Tibial nerve (tissue), 4 donors: Measurements from ENCODE around the gene ST6GALNAC4. TPM values are rescaled to one million over a fixed set of nuclear protein-coding genes. Genes with fewer than 3 reads are reported as not detected.

Experiments
- DNase-seq, 2 donors: peaks; one replicate each; pipeline ENCODE4 v3.0.0-alpha.2; 2019; ENCODE audit warnings: low spot score in 2 of 2
- H3K27ac ChIP-seq, 4 donors: fragments of 200-600 bp; sonication (generic) in 3 of 4; one replicate each; pipeline ENCODE4 v1.5.1; 2017 to 2019; ENCODE audit warnings: mild to moderate bottlenecking in 1 of 4
- H3K27me3 ChIP-seq, 2 donors: fragments of 200-600 bp; sonication (generic) in 1 of 2; one replicate each; pipeline versions ENCODE4 v1.5.1 to v1.6.0; 2017 to 2019
- H3K36me3 ChIP-seq, 3 donors: fragments of 200-600 bp; sonication (generic); one replicate each; pipeline ENCODE4 v1.5.1; 2018 to 2019
- H3K4me1 ChIP-seq, 4 donors: fragments of 200-600 bp; sonication (generic) in 3 of 4; one replicate each; pipeline ENCODE4 v1.5.1; 2017 to 2019
- H3K4me3 ChIP-seq, 4 donors: fragments of 200-600 bp; sonication (generic) in 3 of 4; one replicate each; pipeline ENCODE4 v1.5.1; 2017 to 2019; ENCODE audit warnings: mild to moderate bottlenecking in 1 of 4, moderate library complexity in 1 of 4
- H3K9me3 ChIP-seq, 4 donors: fragments of 200-600 bp; sonication (generic) in 3 of 4; one replicate each; pipeline ENCODE4 v1.5.1; 2017 to 2019
- CTCF ChIP-seq, 5 experiments: fragments of 200-600 bp in 3 of 5; fragments of 450-650 bp in 2 of 5; sonication (generic) in 3 of 5; IDR thresholded peaks; one replicate each; pipeline ENCODE4 v1.5.1; 2016 to 2019; ENCODE audit warnings: antibody characterized with exemption in 5 of 5, mild to moderate bottlenecking in 3 of 5, moderate library complexity in 2 of 5
- EP300 ChIP-seq, 2 donors: sonication (generic); formaldehyde crosslinking; IDR thresholded peaks; one replicate each; pipeline ENCODE4 v1.6.1; 2017; ENCODE audit warnings: antibody characterized with exemption in 2 of 2, mild to moderate bottlenecking in 1 of 2
- POLR2A ChIP-seq, 2 donors: fragments of 450-650 bp; IDR thresholded peaks; one replicate each; pipeline ENCODE4 v1.6.1; 2017; ENCODE audit warnings: antibody characterized with exemption in 2 of 2, mild to moderate bottlenecking in 2 of 2, moderate library complexity in 2 of 2
- WGBS, 2 donors: methylation state at CpG; one replicate each; pipeline ENCODE4 v1.1.5; 2018; 5-methylcytosine and 5-hydroxymethylcytosine counted together
- total RNA-seq, 4 donors: library from RNA; depleted of rRNA; stranded (reverse); fragments of >200 nt; gene quantifications; one replicate each; pipeline ENCODE4 v1.1.0, GENCODE V29; 2016

ST6GALNAC4 gene
- total RNA-seq, 4 donors from 2014 or later: 23.9 to 70.5 (median 37.0) TPM

- no peaks in the 10 kb centered on the region for H3K36me3 ChIP-seq
- H3K4me3 ChIP-seq: no peak overlapping the region
- H3K27me3 ChIP-seq: no peaks in the 10 kb centered on the region
- 28 to 53% methylated on average over 3 of the region's 3 CpGs for whole genome bisulfite sequencing, 2 donors
- peak overlapping the region in 3 of 4 donors; percentile 88 to 99 (median 98) for H3K27ac ChIP-seq
- no peak for DNase-seq
- TF ChIP-seq CTCF (IDR thresholded peaks at IDR 0.05): no peak
- TF ChIP-seq EP300 (IDR thresholded peaks at IDR 0.05): no peak
- no peaks in the 10 kb centered on the region for H3K9me3 ChIP-seq
- H3K4me1 ChIP-seq: peaks cover 0 to 93% (median 75%) of the 10 kb centered on the region in 4 donors
Observed at GRCh38 chr9:127962278-127962677, 45.4 kb upstream of the ST6GALNAC4 start.

GRCh38 chr9:127961613-127962155 lies 44.8 kb upstream of the ST6GALNAC4 start:
- no peaks in the 10 kb centered on the region for H3K9me3 ChIP-seq
- DNase-seq: no peak
- H3K27ac ChIP-seq: peak overlapping the region in 3 of 4 donors; percentile 88 to 99 (median 98)
- TF ChIP-seq CTCF (IDR thresholded peaks at IDR 0.05): no peak
- TF ChIP-seq EP300 (IDR thresholded peaks at IDR 0.05): no peak
- no peak for TF ChIP-seq POLR2A (IDR thresholded peaks at IDR 0.05)
- H3K4me1 ChIP-seq: peaks cover 0 to 89% (median 73%) of the 10 kb centered on the region in 4 donors
- H3K4me3 ChIP-seq: no peak overlapping the region
- no peaks in the 10 kb centered on the region for H3K27me3 ChIP-seq
- H3K36me3 ChIP-seq: no peaks in the 10 kb centered on the region
- WGBS, 2 donors: 82 to 89% methylated on average over 13 of the region's 13 CpGs

GRCh38 chr9:127961155-127961490 lies 44.3 kb upstream of the ST6GALNAC4 start:
- Histone ChIP-seq H3K4me1 (peaks cover 0 to 87% (median 71%) of the 10 kb centered on the region in 4 donors), H3K4me3 (no peak overlapping the region), H3K27ac (peak overlapping the region; percentile 49 to 99 (median 86)), H3K27me3 (no peaks in the 10 kb centered on the region), H3K36me3 (no peaks in the 10 kb centered on the region), H3K9me3 (no peaks in the 10 kb centered on the region)
- DNase-seq: no peak
- WGBS, 2 donors: 69 to 80% methylated on average over 2 of the region's 2 CpGs
- TF ChIP-seq POLR2A (IDR thresholded peaks at IDR 0.05): no peak
- no peak for TF ChIP-seq EP300 (IDR thresholded peaks at IDR 0.05)
- no peak for TF ChIP-seq CTCF (IDR thresholded peaks at IDR 0.05)

- no peak for DNase-seq
- TF ChIP-seq POLR2A (IDR thresholded peaks at IDR 0.05) (no peak), EP300 (IDR thresholded peaks at IDR 0.05) (no peak), CTCF (IDR thresholded peaks at IDR 0.05) (no peak)
- 27 to 30% methylated on average over 11 of the region's 11 CpGs for WGBS, 2 donors
- Histone ChIP-seq H3K27me3 (no peaks in the 10 kb centered on the region), H3K4me3 (no peak overlapping the region), H3K4me1 (peaks cover 0 to 87% (median 71%) of the 10 kb centered on the region in 4 donors), H3K27ac (peak overlapping the region; percentile 49 to 99 (median 86)), H3K9me3 (no peaks in the 10 kb centered on the region), H3K36me3 (no peaks in the 10 kb centered on the region)
Observed at GRCh38 chr9:127960410-127961154, 43.7 kb upstream of the ST6GALNAC4 start.

- no peak overlapping the region for H3K4me3 ChIP-seq
- no peaks in the 10 kb centered on the region for H3K36me3 ChIP-seq
- H3K27me3 ChIP-seq: no peaks in the 10 kb centered on the region
- H3K4me1 ChIP-seq: peaks cover 0 to 87% (median 72%) of the 10 kb centered on the region in 4 donors
- H3K27ac ChIP-seq: peak overlapping the region; percentile 49 to 99 (median 86)
- no peak for DNase-seq
- WGBS, 2 donors: 85 to 91% methylated on average over 2 of the region's 2 CpGs
- TF ChIP-seq CTCF (IDR thresholded peaks at IDR 0.05): no peak
- TF ChIP-seq EP300 (IDR thresholded peaks at IDR 0.05): no peak
- no peak for TF ChIP-seq POLR2A (IDR thresholded peaks at IDR 0.05)
- no peaks in the 10 kb centered on the region for H3K9me3 ChIP-seq
Observed at GRCh38 chr9:127959841-127960409, 43.1 kb upstream of the ST6GALNAC4 start.
